ENCODE results near the gene TSFM.

Gene TSFM

DNA sequence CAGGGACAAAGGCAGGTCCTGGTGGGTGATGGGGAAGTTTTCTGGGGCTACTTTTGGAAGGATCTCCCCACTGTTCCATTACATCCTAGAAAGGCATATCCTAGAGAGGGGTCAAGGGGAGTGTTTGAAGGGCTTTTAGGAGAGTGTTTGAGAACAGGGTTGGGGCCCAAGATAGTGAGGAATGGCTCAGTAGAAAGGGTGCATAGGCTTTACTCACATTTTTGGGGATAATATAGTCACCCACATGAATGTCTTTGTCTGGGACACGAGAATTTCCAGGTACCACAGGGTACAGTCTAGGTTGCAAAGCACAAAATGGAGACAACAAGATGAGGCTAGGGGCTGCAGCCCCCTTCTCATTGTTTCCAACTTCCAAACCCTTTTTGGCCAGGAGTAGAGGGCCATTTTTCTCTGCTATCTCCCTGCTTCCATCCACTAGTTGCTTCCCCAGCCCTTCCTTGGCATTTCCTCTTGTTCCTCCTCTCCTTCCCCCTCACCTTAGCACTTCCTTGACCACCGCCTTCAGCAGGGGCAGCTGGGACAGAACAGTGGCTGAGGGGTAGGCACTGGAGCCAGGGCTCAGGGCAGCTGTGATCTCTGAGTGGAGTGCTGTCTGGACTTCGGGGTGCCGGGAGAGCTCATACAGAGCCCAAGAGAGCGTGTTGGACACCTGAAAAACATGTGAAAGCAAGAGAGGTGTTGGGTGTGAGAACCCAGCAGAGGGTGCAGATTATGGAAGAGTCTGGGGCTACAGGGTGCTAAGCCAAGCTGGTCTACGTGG lies 18.5 kb upstream of the TSFM start:
- H3K4me3 ChIP-seq (ENCODE audit: low read depth, low read length) = no peak overlapping the region
- CTCF ChIA-PET = interaction anchor here (0.7 to 3.8 kb wide), 4 partner anchors 8 to 141 kb away, joined by 3 to 26 read pairs (median 3); partner anchors contain the start of genes MARCHF9 and TSFM
- no peaks in the 10 kb centered on the region for H3K9me3 ChIP-seq (ENCODE audit: control insufficient read depth, insufficient read depth, low read depth, low read length)

DNA sequence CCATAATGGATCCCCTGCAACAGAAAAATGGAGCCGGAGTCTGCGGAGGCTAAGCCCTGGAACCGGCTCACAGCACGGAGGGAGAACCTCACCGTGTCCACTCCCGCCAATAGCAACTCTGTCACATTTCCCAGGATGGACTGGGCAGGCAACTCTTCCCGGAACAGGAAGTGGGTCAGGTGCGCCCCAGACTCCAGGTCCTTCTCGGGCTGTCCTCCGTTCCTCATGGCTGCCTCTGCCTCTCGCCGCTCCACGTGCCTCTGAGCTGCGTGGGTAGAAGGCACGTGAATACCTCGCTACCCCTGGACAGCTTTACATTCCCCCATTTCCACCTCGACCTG lies 18.0 kb upstream of the TSFM start:
- CTCF ChIA-PET = interaction anchor here (0.7 to 3.8 kb wide), 3 partner anchors 9 to 141 kb away, joined by 3 to 26 read pairs (median 3); partner anchors contain the start of gene MARCHF9
- Histone ChIP-seq H3K4me1 (ENCODE audit: control insufficient read depth, insufficient read depth, low read length) (peaks cover 15% of the 10 kb centered on the region), H3K36me3 (ENCODE audit: control insufficient read depth in 2 of 2, insufficient read depth in 1 of 2, low read length in 2 of 2) (peaks cover 0 to 33% of the 10 kb centered on the region in 2 experiments; a peak in 2 of 3 replicates), H3K9me3 (ENCODE audit: control insufficient read depth, insufficient read depth, low read depth, low read length) (no peaks in the 10 kb centered on the region), H3K4me3 (ENCODE audit: low read depth, low read length) (no peak overlapping the region), H3K27ac (ENCODE audit: extremely low read depth, low read depth, low read length) (no peak overlapping the region)
- TF ChIP-seq, protein P1, sequence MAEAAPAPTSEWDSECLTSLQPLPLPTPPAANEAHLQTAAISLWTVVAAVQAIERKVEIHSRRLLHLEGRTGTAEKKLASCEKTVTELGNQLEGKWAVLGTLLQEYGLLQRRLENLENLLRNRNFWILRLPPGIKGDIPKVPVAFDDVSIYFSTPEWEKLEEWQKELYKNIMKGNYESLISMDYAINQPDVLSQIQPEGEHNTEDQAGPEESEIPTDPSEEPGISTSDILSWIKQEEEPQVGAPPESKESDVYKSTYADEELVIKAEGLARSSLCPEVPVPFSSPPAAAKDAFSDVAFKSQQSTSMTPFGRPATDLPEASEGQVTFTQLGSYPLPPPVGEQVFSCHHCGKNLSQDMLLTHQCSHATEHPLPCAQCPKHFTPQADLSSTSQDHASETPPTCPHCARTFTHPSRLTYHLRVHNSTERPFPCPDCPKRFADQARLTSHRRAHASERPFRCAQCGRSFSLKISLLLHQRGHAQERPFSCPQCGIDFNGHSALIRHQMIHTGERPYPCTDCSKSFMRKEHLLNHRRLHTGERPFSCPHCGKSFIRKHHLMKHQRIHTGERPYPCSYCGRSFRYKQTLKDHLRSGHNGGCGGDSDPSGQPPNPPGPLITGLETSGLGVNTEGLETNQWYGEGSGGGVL (tag by site-specific recombination; IDR thresholded peaks at IDR 0.05) = no peak
- TF ChIP-seq ZNF157 (tag by site-specific recombination; IDR thresholded peaks at IDR 0.05) = no peak
- TF ChIP-seq RBAK (tag by site-specific recombination; IDR thresholded peaks at IDR 0.05) = no peak
- no peak for TF ChIP-seq IKZF3 (tag by site-specific recombination; IDR thresholded peaks at IDR 0.05)
- TF ChIP-seq, protein P2, sequence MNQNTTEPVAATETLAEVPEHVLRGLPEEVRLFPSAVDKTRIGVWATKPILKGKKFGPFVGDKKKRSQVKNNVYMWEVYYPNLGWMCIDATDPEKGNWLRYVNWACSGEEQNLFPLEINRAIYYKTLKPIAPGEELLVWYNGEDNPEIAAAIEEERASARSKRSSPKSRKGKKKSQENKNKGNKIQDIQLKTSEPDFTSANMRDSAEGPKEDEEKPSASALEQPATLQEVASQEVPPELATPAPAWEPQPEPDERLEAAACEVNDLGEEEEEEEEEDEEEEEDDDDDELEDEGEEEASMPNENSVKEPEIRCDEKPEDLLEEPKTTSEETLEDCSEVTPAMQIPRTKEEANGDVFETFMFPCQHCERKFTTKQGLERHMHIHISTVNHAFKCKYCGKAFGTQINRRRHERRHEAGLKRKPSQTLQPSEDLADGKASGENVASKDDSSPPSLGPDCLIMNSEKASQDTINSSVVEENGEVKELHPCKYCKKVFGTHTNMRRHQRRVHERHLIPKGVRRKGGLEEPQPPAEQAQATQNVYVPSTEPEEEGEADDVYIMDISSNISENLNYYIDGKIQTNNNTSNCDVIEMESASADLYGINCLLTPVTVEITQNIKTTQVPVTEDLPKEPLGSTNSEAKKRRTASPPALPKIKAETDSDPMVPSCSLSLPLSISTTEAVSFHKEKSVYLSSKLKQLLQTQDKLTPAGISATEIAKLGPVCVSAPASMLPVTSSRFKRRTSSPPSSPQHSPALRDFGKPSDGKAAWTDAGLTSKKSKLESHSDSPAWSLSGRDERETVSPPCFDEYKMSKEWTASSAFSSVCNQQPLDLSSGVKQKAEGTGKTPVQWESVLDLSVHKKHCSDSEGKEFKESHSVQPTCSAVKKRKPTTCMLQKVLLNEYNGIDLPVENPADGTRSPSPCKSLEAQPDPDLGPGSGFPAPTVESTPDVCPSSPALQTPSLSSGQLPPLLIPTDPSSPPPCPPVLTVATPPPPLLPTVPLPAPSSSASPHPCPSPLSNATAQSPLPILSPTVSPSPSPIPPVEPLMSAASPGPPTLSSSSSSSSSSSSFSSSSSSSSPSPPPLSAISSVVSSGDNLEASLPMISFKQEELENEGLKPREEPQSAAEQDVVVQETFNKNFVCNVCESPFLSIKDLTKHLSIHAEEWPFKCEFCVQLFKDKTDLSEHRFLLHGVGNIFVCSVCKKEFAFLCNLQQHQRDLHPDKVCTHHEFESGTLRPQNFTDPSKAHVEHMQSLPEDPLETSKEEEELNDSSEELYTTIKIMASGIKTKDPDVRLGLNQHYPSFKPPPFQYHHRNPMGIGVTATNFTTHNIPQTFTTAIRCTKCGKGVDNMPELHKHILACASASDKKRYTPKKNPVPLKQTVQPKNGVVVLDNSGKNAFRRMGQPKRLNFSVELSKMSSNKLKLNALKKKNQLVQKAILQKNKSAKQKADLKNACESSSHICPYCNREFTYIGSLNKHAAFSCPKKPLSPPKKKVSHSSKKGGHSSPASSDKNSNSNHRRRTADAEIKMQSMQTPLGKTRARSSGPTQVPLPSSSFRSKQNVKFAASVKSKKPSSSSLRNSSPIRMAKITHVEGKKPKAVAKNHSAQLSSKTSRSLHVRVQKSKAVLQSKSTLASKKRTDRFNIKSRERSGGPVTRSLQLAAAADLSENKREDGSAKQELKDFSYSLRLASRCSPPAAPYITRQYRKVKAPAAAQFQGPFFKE (tag by site-specific recombination; IDR thresholded peaks at IDR 0.05; ENCODE audit: borderline replicate concordance) = no peak
- TF ChIP-seq ZBTB48 (tag by site-specific recombination; IDR thresholded peaks at IDR 0.05) = no peak
- POLR2A ChIA-PET = interaction anchor here (0.8 kb wide), 1 partner anchor 15 kb away, joined by 3 read pairs; no protein-coding TSS in a partner anchor

More for the DNA sequence above, 18.5 kb upstream of the TSFM start:
- Histone ChIP-seq H3K36me3 (ENCODE audit: control insufficient read depth in 2 of 2, insufficient read depth in 1 of 2, low read length in 2 of 2) (peaks cover 0 to 32% of the 10 kb centered on the region in 2 experiments; a peak in 2 of 3 replicates), H3K4me1 (ENCODE audit: control insufficient read depth, insufficient read depth, low read length) (peaks cover 15% of the 10 kb centered on the region), H3K27ac (ENCODE audit: extremely low read depth, low read depth, low read length) (no peak overlapping the region)
- peak; percentile 60 for TF ChIP-seq SCRT2 (tag by site-specific recombination; IDR thresholded peaks at IDR 0.05)
- no peak for TF ChIP-seq KLF8 (tag by site-specific recombination; IDR thresholded peaks at IDR 0.05)
- POLR2A ChIA-PET = interaction anchor here (0.8 kb wide), 1 partner anchor 16 kb away, joined by 3 read pairs; no protein-coding TSS in a partner anchor

DNA sequence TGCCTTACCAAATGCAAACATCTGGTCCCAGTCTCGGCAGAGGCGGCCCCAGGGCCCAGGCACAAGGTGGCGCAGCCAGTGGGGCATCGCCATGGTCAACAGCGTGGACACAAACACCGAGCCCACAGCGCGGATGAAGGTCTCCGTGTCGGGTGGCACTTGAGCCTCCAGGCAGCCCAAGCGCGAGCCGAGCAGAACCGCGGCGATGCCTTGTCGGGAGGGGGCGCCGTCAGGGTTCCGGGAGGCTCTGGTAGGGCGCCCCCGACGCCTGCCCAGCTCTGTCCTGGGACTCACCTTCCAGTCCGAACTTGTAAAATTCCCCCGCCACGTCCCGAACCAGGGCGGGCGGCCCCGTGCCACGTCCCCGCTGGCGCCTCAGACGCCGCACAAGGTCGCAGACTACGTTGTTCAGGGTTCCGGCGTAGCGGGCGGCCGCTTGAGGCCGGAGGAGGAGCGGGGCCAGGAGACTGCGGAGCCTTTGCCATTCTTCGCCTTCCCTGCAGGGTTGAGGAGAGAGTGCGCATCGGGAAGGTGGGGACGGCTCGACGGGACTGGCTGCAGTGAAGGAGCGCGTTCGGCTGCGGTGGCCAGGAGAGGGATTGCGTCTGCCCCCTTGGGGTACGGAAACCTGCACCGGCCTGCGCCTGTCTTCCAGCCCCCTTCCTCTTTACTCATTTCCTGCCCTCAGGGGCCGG lies 17.4 kb upstream of the TSFM start:
- peaks cover 0 to 33% of the 10 kb centered on the region in 2 experiments; a peak in 2 of 3 replicates for H3K36me3 ChIP-seq (ENCODE audit: control insufficient read depth in 2 of 2, insufficient read depth in 1 of 2, low read length in 2 of 2)
- H3K9me3 ChIP-seq (ENCODE audit: control insufficient read depth, insufficient read depth, low read depth, low read length) = no peaks in the 10 kb centered on the region
- ChIA-PET POLR2A (interaction anchor here (0.8 to 2.5 kb wide), 3 partner anchors 9 to 128 kb away, joined by 3 to 8 read pairs (median 3); no protein-coding TSS in a partner anchor), CTCF (interaction anchor here (0.7 to 3.8 kb wide), 3 partner anchors 9 to 140 kb away, joined by 3 to 26 read pairs (median 3); partner anchors contain the start of gene MARCHF9)
- no peak overlapping the region for H3K27ac ChIP-seq (ENCODE audit: extremely low read depth, low read depth, low read length)
- peaks cover 15% of the 10 kb centered on the region for H3K4me1 ChIP-seq (ENCODE audit: control insufficient read depth, insufficient read depth, low read length)
- H3K4me3 ChIP-seq (ENCODE audit: low read depth, low read length) = no peak overlapping the region
- TF ChIP-seq PRDM1 (tag by site-specific recombination; IDR thresholded peaks at IDR 0.05) = 0 out of 2 replicates have a peak, but pooled peaks have one; percentile 12
- TF ChIP-seq, protein P3, sequence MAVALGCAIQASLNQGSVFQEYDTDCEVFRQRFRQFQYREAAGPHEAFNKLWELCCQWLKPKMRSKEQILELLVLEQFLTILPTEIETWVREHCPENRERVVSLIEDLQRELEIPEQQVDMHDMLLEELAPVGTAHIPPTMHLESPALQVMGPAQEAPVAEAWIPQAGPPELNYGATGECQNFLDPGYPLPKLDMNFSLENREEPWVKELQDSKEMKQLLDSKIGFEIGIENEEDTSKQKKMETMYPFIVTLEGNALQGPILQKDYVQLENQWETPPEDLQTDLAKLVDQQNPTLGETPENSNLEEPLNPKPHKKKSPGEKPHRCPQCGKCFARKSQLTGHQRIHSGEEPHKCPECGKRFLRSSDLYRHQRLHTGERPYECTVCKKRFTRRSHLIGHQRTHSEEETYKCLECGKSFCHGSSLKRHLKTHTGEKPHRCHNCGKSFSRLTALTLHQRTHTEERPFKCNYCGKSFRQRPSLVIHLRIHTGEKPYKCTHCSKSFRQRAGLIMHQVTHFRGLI (tag by site-specific recombination; IDR thresholded peaks at IDR 0.05) = 0 out of 2 replicates have a peak, but pooled peaks have one; percentile 33
- no peak for TF ChIP-seq SP2 (tag by site-specific recombination; IDR thresholded peaks at IDR 0.05)
- no peak for TF ChIP-seq ZFP41 (tag by site-specific recombination; IDR thresholded peaks at IDR 0.05; ENCODE audit: borderline replicate concordance)
- TF ChIP-seq, protein P4, sequence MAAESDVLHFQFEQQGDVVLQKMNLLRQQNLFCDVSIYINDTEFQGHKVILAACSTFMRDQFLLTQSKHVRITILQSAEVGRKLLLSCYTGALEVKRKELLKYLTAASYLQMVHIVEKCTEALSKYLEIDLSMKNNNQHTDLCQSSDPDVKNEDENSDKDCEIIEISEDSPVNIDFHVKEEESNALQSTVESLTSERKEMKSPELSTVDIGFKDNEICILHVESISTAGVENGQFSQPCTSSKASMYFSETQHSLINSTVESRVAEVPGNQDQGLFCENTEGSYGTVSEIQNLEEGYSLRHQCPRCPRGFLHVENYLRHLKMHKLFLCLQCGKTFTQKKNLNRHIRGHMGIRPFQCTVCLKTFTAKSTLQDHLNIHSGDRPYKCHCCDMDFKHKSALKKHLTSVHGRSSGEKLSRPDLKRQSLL (tag by site-specific recombination; IDR thresholded peaks at IDR 0.05) = 0 out of 2 replicates have a peak, but pooled peaks have one; percentile 26
- peak; percentile 53; the same call in 1 of the 2 replicates for TF ChIP-seq ZBTB20 (tag by site-specific recombination; IDR thresholded peaks at IDR 0.05)
- TF ChIP-seq ZXDB (tag by site-specific recombination; IDR thresholded peaks at IDR 0.05) = peak; percentile 69

All from HEK293 (cell line).